Activated CD4-positive, alpha-beta T cell treated with anti-CD3 and anti-CD28 coated beads, Interleukin-2, Interleukin-4, amounts not matched to agents 100 ng/mL and 50 ng/mL, durations not matched to agents 16 hours and 8 hours (primary cell): ENCODE measurements around the gene RALGPS1.

Source experiments
- DNase-seq: peaks from one replicate; pipeline ENCODE4 v3.0.0-alpha.2; 2020; ENCODE audit warnings: low spot score

Gene RALGPS1

GRCh38 chr9:127256324-127256723, 341.7 kb downstream of the RALGPS1 start:
- no peak for DNase-seq

GRCh38 chr9:127258606-127259471, 344.3 kb downstream of the RALGPS1 start:
- DNase-seq = no peak

GRCh38 chr9:127262602-127263001, 348.0 kb downstream of the RALGPS1 start:
- no peak for DNase-seq

- DNase-seq = no peak
Measured at GRCh38 chr9:127263237-127263636, 348.7 kb downstream of the RALGPS1 start.

- DNase-seq = no peak
Measured at GRCh38 chr9:127263664-127264063, 349.1 kb downstream of the RALGPS1 start.

- DNase-seq = no peak
Measured at GRCh38 chr9:127264462-127265219, 350.1 kb downstream of the RALGPS1 start, which contains the start of gene GARNL3. TSS of gene GARNL3 (plus strand) at chr9:127264774. CDS start at chr9:127264878, 104 bp downstream.

GRCh38 chr9:127267793-127268525, 353.4 kb downstream of the RALGPS1 start:
- no peak for DNase-seq

GRCh38 chr9:127269449-127269848, 354.9 kb downstream of the RALGPS1 start:
- no peak for DNase-seq
